ENCODE measurements around the gene RNU1-3. TPM values are rescaled to one million over a fixed set of nuclear protein-coding genes. Genes with fewer than 3 reads are reported as not detected.
"Not testable (repeated sequence)": the region's sequence is repeated elsewhere in the genome, so short reads cannot be mapped to it uniquely, and the experiment has no call there.

RNU1-3 gene
- total RNA-seq, 5 donors from 2014 or later (not counting 1 experiment from before 2014, with no cell fraction given) = 2,148 to 4,743 (median 3,650) TPM

DNA sequence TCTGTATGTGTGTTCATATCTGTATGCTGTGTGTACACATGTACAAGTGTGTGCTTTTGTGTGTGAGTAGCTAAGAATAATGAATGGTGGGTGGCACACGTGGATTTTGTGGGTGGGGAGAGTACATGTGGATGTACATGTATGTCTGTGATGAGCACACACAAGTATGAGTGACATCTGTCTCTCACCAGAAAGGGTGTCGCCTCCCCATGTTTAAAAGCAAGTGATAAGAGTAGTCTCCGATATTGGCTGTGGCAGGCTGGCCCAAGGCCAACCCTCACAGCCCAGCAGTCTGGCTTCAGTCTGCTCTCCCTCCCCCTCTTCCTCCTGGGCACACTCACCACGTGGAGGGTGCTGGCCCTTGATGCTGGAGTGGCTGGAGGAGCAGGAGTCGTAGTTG is 36.9 kb upstream of the RNU1-3 start:
- H3K9me3 ChIP-seq; POLR2A ChIA-PET; DNase-seq; H3K27me3 Mint-ChIP-seq; H3K27ac ChIP-seq (ENCODE audit: low read length); H3K36me3 ChIP-seq (ENCODE audit: control insufficient read depth in 2 of 2, extremely low read depth in 1 of 2, insufficient read depth in 1 of 2, low read length in 1 of 2); H3K4me1 Mint-ChIP-seq; ATAC-seq (replicated peaks in 1 of 4); H3K4me3 Mint-ChIP-seq; H3K27ac Mint-ChIP-seq; CTCF ChIA-PET; H3K36me3 Mint-ChIP-seq; H3K9me3 Mint-ChIP-seq; H3K4me1 ChIP-seq (ENCODE audit: control insufficient read depth in 1 of 2, extremely low read depth in 1 of 2, insufficient read depth in 2 of 2, low read length in 2 of 2); H3K4me3 ChIP-seq (ENCODE audit: control insufficient read depth in 1 of 2, extremely low read depth in 1 of 2, low read length in 1 of 2): not testable (repeated sequence)
- H3K27me3 ChIP-seq (replicated peaks in 1 of 2; ENCODE audit: control insufficient read depth in 2 of 2, extremely low read depth in 1 of 2, insufficient read depth in 2 of 2, low read length in 1 of 2) = peaks cover 0 to 14% of the 10 kb centered on the region in 2 experiments
- WGBS (ENCODE audit: insufficient coverage) = no CpG with 5 or more reads among the region's 5 CpGs

GRCh38 chr1:16703141-16703540 is 36.4 kb upstream of the RNU1-3 start:
- no CpG with 5 or more reads among the region's 7 CpGs for WGBS (ENCODE audit: insufficient coverage)
- H3K27ac Mint-ChIP-seq; H3K36me3 Mint-ChIP-seq; H3K4me1 Mint-ChIP-seq; H3K27ac ChIP-seq (ENCODE audit: low read length); H3K4me1 ChIP-seq (ENCODE audit: control insufficient read depth in 1 of 2, extremely low read depth in 1 of 2, insufficient read depth in 2 of 2, low read length in 2 of 2); ATAC-seq (replicated peaks in 1 of 4); H3K27me3 Mint-ChIP-seq; POLR2A ChIA-PET; H3K36me3 ChIP-seq (ENCODE audit: control insufficient read depth in 2 of 2, extremely low read depth in 1 of 2, insufficient read depth in 1 of 2, low read length in 1 of 2); DNase-seq; H3K4me3 Mint-ChIP-seq; H3K4me3 ChIP-seq (ENCODE audit: control insufficient read depth in 1 of 2, extremely low read depth in 1 of 2, low read length in 1 of 2); H3K9me3 ChIP-seq; H3K9me3 Mint-ChIP-seq; CTCF ChIA-PET: not testable (repeated sequence)
- H3K27me3 ChIP-seq (replicated peaks in 1 of 2; ENCODE audit: control insufficient read depth in 2 of 2, extremely low read depth in 1 of 2, insufficient read depth in 2 of 2, low read length in 1 of 2) = peaks cover 0 to 14% of the 10 kb centered on the region in 2 experiments

- H3K27me3 Mint-ChIP-seq; POLR2A ChIA-PET; H3K4me3 ChIP-seq (ENCODE audit: control insufficient read depth in 1 of 2, extremely low read depth in 1 of 2, low read length in 1 of 2); H3K4me1 ChIP-seq (ENCODE audit: control insufficient read depth in 1 of 2, extremely low read depth in 1 of 2, insufficient read depth in 2 of 2, low read length in 2 of 2); H3K27ac Mint-ChIP-seq; H3K4me1 Mint-ChIP-seq; H3K36me3 Mint-ChIP-seq; DNase-seq; H3K4me3 Mint-ChIP-seq; H3K27ac ChIP-seq (ENCODE audit: low read length); H3K36me3 ChIP-seq (ENCODE audit: control insufficient read depth in 2 of 2, extremely low read depth in 1 of 2, insufficient read depth in 1 of 2, low read length in 1 of 2); ATAC-seq (replicated peaks in 1 of 4); H3K9me3 ChIP-seq; H3K9me3 Mint-ChIP-seq: not testable (repeated sequence)
- WGBS (ENCODE audit: insufficient coverage) = no CpG with 5 or more reads among the region's 5 CpGs
- CTCF ChIA-PET = interaction anchor here in 1 of 2 donors (0.6 kb wide), 1 partner anchor 8 kb away, joined by 3 read pairs; no protein-coding TSS in a partner anchor
- H3K27me3 ChIP-seq (replicated peaks in 1 of 2; ENCODE audit: control insufficient read depth in 2 of 2, extremely low read depth in 1 of 2, insufficient read depth in 2 of 2, low read length in 1 of 2) = peaks cover 0 to 14% of the 10 kb centered on the region in 2 experiments
Measured at GRCh38 chr1:16702280-16702679, 35.5 kb upstream of the RNU1-3 start.

DNA sequence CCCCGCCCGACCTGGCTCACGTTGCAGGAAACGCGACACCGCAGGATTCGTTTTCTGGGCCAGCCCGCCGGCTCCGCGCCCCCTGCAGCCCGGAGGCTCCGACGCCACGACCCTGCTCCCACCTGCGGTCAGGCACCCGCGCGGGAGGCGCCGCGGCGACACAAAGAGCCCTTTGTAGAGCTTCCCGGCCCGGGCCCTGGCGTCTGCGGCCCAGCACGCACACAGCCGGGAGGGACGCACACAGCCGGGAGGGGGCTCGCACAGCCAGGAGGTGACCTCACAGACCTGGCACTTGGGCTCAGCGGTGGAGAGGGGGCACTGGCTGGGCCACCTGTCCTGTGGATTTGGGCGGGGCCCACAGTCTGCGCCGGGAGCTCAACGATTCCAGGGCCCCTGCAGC is 34.4 kb upstream of the RNU1-3 start:
- DNase-seq; H3K27me3 Mint-ChIP-seq; H3K9me3 ChIP-seq; POLR2A ChIA-PET; H3K27ac ChIP-seq (ENCODE audit: low read length); H3K4me3 ChIP-seq (ENCODE audit: control insufficient read depth in 1 of 2, extremely low read depth in 1 of 2, low read length in 1 of 2); H3K4me1 Mint-ChIP-seq; H3K4me3 Mint-ChIP-seq; H3K36me3 Mint-ChIP-seq; H3K4me1 ChIP-seq (ENCODE audit: control insufficient read depth in 1 of 2, extremely low read depth in 1 of 2, insufficient read depth in 2 of 2, low read length in 2 of 2); H3K36me3 ChIP-seq (ENCODE audit: control insufficient read depth in 2 of 2, extremely low read depth in 1 of 2, insufficient read depth in 1 of 2, low read length in 1 of 2); H3K27ac Mint-ChIP-seq; H3K9me3 Mint-ChIP-seq; CTCF ChIA-PET: not testable (repeated sequence)
- H3K27me3 ChIP-seq (replicated peaks in 1 of 2; ENCODE audit: control insufficient read depth in 2 of 2, extremely low read depth in 1 of 2, insufficient read depth in 2 of 2, low read length in 1 of 2) = peaks cover 0 to 13% of the 10 kb centered on the region in 2 experiments
- no CpG with 5 or more reads among the region's 37 CpGs for WGBS (ENCODE audit: insufficient coverage)
- ATAC-seq (replicated peaks in 1 of 4) = peak; percentile 31 to 51 (median 43)

DNA sequence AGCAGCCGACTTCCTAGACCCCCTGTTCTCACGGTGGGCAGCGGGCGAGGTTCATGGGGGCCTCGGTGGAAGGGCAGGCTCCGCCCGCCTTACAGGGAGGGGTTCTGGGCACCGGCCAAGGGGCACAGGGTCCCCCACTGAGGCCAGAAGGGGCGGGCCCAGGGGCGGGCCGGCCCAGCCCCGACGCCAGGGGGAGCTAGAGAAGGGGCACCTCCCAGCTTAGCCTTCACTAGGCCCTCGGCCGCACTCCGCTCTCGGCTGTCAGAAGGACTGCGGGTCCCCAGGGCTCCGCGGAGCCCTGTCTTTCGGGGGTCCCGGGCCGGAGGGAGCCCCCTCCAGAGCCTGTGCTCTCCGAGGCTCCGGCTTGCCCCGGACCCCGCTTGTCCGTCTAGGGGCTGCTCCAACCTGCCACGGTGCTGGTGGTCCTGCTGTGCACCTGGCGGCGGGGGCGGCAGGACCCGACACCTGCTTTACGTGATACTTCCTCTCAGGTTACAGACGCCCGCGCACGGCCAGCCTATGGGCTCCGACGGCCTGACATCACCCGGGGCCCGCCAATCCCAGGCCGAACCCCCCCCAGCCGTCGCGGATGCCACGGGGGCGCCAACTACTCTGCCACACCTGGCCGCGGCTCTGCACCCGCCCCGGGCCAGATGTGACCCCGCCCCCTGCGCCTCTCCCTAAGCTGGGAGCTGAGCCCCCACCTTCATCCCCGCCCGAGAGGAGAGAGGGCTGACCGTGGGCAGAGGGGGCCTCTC is 33.6 kb upstream of the RNU1-3 start:
- H3K9me3 Mint-ChIP-seq; H3K4me3 Mint-ChIP-seq; H3K4me1 ChIP-seq (ENCODE audit: control insufficient read depth in 1 of 2, extremely low read depth in 1 of 2, insufficient read depth in 2 of 2, low read length in 2 of 2); H3K4me3 ChIP-seq (ENCODE audit: control insufficient read depth in 1 of 2, extremely low read depth in 1 of 2, low read length in 1 of 2); DNase-seq; H3K27ac Mint-ChIP-seq; POLR2A ChIA-PET; H3K36me3 Mint-ChIP-seq; CTCF ChIA-PET; H3K36me3 ChIP-seq (ENCODE audit: control insufficient read depth in 2 of 2, extremely low read depth in 1 of 2, insufficient read depth in 1 of 2, low read length in 1 of 2); H3K4me1 Mint-ChIP-seq; H3K9me3 ChIP-seq; H3K27ac ChIP-seq (ENCODE audit: low read length): not testable (repeated sequence)
- peak; percentile 48 to 86 (median 63) for ATAC-seq (replicated peaks in 1 of 4)
- H3K27me3 ChIP-seq (replicated peaks in 1 of 2; ENCODE audit: control insufficient read depth in 2 of 2, extremely low read depth in 1 of 2, insufficient read depth in 2 of 2, low read length in 1 of 2) = peaks cover 0 to 12% of the 10 kb centered on the region in 2 experiments
- H3K27me3 Mint-ChIP-seq = peaks cover 0 to 11% of the 10 kb centered on the region in 2 donors
- WGBS (ENCODE audit: insufficient coverage) = no CpG with 5 or more reads among the region's 57 CpGs

- 7% methylated on average over 9 of the region's 52 CpGs for WGBS (ENCODE audit: insufficient coverage)
- peaks cover 0 to 12% of the 10 kb centered on the region in 2 donors for H3K27me3 Mint-ChIP-seq
- H3K9me3 ChIP-seq; H3K4me3 Mint-ChIP-seq; H3K4me3 ChIP-seq (ENCODE audit: control insufficient read depth in 1 of 2, extremely low read depth in 1 of 2, low read length in 1 of 2); H3K27ac Mint-ChIP-seq; CTCF ChIA-PET; H3K9me3 Mint-ChIP-seq; H3K4me1 Mint-ChIP-seq; POLR2A ChIA-PET; H3K27me3 ChIP-seq (replicated peaks in 1 of 2; ENCODE audit: control insufficient read depth in 2 of 2, extremely low read depth in 1 of 2, insufficient read depth in 2 of 2, low read length in 1 of 2); H3K27ac ChIP-seq (ENCODE audit: low read length); H3K4me1 ChIP-seq (ENCODE audit: control insufficient read depth in 1 of 2, extremely low read depth in 1 of 2, insufficient read depth in 2 of 2, low read length in 2 of 2); H3K36me3 ChIP-seq (ENCODE audit: control insufficient read depth in 2 of 2, extremely low read depth in 1 of 2, insufficient read depth in 1 of 2, low read length in 1 of 2); H3K36me3 Mint-ChIP-seq: not testable (repeated sequence)
- ATAC-seq (replicated peaks in 1 of 4) (peak in 1 of 4 experiments; percentile 7), DNase-seq (peak in 1 of 35 experiments; percentile 7)
Measured at GRCh38 chr1:16699440-16699839, 32.7 kb upstream of the RNU1-3 start.

DNA sequence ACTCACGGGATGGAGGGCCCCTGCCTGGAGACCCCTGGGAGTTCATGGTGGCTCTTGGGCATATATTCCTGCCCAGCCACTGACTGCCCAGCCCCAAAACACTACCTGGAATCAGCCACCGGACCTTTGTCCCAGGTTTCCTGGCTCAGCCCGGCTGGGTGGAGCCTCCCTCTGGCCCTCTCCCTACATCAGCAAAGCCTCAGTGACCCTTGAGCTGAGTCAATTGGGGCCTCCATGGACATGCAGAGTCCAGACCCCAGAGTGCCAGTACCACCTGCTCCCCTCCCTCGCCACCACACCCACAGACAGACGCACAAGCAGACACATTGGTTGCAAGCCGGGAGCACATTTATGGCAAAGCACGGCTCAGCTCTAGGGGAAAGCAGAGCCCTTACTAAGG is 30.4 kb upstream of the RNU1-3 start:
- H3K4me3 Mint-ChIP-seq; H3K27ac Mint-ChIP-seq; H3K36me3 ChIP-seq (ENCODE audit: control insufficient read depth in 2 of 2, extremely low read depth in 1 of 2, insufficient read depth in 1 of 2, low read length in 1 of 2); H3K27me3 ChIP-seq (replicated peaks in 1 of 2; ENCODE audit: control insufficient read depth in 2 of 2, extremely low read depth in 1 of 2, insufficient read depth in 2 of 2, low read length in 1 of 2); H3K4me3 ChIP-seq (ENCODE audit: control insufficient read depth in 1 of 2, extremely low read depth in 1 of 2, low read length in 1 of 2); H3K9me3 ChIP-seq; H3K36me3 Mint-ChIP-seq; DNase-seq; H3K4me1 Mint-ChIP-seq; ATAC-seq (replicated peaks in 1 of 4); H3K27ac ChIP-seq (ENCODE audit: low read length); H3K27me3 Mint-ChIP-seq; H3K9me3 Mint-ChIP-seq; POLR2A ChIA-PET; H3K4me1 ChIP-seq (ENCODE audit: control insufficient read depth in 1 of 2, extremely low read depth in 1 of 2, insufficient read depth in 2 of 2, low read length in 2 of 2): not testable (repeated sequence)
- CTCF ChIA-PET = interaction anchor here in 1 of 2 donors (0.6 kb wide), 1 partner anchor 87 kb away, joined by 4 read pairs; no protein-coding TSS in a partner anchor
- no CpG with 5 or more reads among the region's 7 CpGs for WGBS (ENCODE audit: insufficient coverage)

All from T-cell (primary cell).